ENCODE data around the gene HS3ST5.

DNA sequence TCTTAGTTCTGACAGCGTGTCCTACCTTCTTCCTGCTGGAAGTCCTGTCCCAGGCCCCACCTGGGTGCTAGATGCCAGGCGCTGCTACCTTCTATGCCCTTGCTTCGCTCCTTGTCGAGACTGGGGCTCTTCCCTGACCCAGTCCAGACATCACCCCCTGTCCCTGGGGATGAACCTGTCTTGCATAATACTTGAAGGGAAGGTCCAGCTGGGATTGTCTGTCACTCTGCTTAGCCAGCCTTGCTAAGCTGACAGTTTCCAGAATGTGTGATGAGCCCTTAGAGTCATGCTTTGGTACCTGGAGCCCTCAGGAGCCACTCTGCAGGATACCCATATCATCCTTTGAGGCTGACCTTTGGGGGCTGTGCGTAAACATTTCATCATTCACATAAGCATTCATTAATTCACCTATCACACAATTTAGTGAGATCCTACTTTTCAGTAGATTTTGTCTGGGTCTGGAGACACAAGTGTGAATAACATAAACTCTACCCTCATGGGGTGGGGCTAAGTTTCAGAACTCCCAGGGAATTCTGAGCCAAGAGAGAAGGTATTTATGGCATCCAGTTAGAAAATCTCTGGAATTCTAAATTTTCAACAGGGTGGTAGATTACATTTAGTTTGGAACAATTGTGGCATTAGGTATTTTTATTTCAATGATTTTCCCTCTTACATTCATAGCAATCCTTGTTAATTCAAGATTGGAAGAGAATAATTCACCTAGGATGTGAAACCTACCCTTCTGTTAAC lies 220.7 kb downstream of the HS3ST5 start:
- TF ChIP-seq, protein P1, sequence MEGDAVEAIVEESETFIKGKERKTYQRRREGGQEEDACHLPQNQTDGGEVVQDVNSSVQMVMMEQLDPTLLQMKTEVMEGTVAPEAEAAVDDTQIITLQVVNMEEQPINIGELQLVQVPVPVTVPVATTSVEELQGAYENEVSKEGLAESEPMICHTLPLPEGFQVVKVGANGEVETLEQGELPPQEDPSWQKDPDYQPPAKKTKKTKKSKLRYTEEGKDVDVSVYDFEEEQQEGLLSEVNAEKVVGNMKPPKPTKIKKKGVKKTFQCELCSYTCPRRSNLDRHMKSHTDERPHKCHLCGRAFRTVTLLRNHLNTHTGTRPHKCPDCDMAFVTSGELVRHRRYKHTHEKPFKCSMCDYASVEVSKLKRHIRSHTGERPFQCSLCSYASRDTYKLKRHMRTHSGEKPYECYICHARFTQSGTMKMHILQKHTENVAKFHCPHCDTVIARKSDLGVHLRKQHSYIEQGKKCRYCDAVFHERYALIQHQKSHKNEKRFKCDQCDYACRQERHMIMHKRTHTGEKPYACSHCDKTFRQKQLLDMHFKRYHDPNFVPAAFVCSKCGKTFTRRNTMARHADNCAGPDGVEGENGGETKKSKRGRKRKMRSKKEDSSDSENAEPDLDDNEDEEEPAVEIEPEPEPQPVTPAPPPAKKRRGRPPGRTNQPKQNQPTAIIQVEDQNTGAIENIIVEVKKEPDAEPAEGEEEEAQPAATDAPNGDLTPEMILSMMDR (conservative IDR thresholded peaks at IDR 0.05 in 1 of 2, IDR thresholded peaks at IDR 0.05 in 1 of 2; ENCODE audit: low read depth in 1 of 2, low read length in 2 of 2), result no peak
- TF ChIP-seq EZH2 (IDR thresholded peaks at IDR 0.05; ENCODE audit: low read length, missing control alignments), result no peak

All from fibroblast of lung (primary cell).